HG03457 (cell line): ENCODE measurements around the gene NR3C2.
A peak's percentile ranks its signal among the peaks of the same experiment; 100 is the strongest.

Source experiments
- ATAC-seq: cut with Tn5 transposase; IDR thresholded peaks from one replicate; pipeline ENCODE4 v1.9.1; 2021; ENCODE audit warnings: moderate number of reproducible peaks; ENCODE audit not compliant: unreplicated experiment

The NR3C2 gene

GRCh38 chr4:148059617-148060180 is 382.5 kb downstream of the NR3C2 start:
- no peak for ATAC-seq

- no peak for ATAC-seq
Observed at GRCh38 chr4:148057984-148058859, 384.0 kb downstream of the NR3C2 start.

GRCh38 chr4:148057516-148057915 is 384.7 kb downstream of the NR3C2 start:
- ATAC-seq, result peak; percentile 31

GRCh38 chr4:148056879-148057278 is 385.3 kb downstream of the NR3C2 start:
- peak; percentile 86 for ATAC-seq

- no peak for ATAC-seq
Observed at GRCh38 chr4:148055844-148056243, 386.4 kb downstream of the NR3C2 start.

- no peak for ATAC-seq
Observed at GRCh38 chr4:148054275-148054674, 387.9 kb downstream of the NR3C2 start.

- ATAC-seq, result no peak
Observed at GRCh38 chr4:148053298-148054003, 388.8 kb downstream of the NR3C2 start.

GRCh38 chr4:148052448-148052847 is 389.8 kb downstream of the NR3C2 start:
- ATAC-seq, result no peak

GRCh38 chr4:148051403-148051802 is 390.8 kb downstream of the NR3C2 start:
- ATAC-seq, result no peak

GRCh38 chr4:148048598-148048997 is 393.6 kb downstream of the NR3C2 start:
- no peak for ATAC-seq

- ATAC-seq, result peak; percentile 99
Observed at GRCh38 chr4:148044912-148045352, 397.3 kb downstream of the NR3C2 start.

- ATAC-seq, result no peak
Observed at GRCh38 chr4:148044089-148044911, 397.9 kb downstream of the NR3C2 start.

- no peak for ATAC-seq
Observed at GRCh38 chr4:148041606-148042329, 400.4 kb downstream of the NR3C2 start.

- no peak for ATAC-seq
Observed at GRCh38 chr4:148034813-148035212, 407.4 kb downstream of the NR3C2 start.

GRCh38 chr4:148030193-148030873 is 411.9 kb downstream of the NR3C2 start:
- no peak for ATAC-seq

- no peak for ATAC-seq
Observed at GRCh38 chr4:148029781-148030180, 412.4 kb downstream of the NR3C2 start.
